ENCODE results near the gene MLF1.

The MLF1 gene

DNA sequence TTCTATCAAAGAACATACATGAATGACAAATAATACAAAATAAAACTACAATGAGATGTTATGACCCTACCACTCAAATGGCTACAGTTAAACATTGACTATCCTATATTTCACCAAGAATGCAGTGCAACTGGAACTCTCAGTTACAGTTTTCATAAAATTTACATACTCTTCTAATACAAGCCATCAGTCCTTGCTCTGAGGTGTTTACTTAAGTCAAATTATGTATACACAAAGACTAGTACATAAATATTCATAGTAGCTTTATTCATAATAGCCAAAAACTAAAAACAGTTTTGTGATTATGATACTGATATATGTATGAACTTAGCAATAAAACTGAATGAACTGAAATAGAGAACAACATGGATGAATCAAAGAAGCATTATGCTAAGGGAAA is 19.2 kb downstream of the MLF1 start:
- no peak for DNase-seq

DNA sequence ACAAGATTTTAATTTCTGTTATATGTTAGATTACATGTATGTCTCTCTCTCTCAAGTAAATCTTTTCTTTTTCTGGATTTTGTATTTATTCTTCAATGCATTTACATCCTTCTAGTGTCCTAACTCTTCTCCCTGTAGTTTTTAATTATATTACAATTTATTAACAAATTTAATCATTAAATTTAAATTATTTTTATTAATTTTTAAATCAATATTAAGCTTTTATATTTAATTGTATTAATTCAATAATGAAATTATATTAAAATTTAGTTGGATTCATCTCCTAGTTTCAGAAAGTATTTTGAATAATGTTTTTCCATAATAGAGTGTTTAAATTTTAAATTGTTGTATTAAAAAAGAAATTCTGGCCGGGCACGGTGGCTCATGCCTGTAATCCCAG is 29.8 kb downstream of the MLF1 start:
- DNase-seq = no peak

DNA sequence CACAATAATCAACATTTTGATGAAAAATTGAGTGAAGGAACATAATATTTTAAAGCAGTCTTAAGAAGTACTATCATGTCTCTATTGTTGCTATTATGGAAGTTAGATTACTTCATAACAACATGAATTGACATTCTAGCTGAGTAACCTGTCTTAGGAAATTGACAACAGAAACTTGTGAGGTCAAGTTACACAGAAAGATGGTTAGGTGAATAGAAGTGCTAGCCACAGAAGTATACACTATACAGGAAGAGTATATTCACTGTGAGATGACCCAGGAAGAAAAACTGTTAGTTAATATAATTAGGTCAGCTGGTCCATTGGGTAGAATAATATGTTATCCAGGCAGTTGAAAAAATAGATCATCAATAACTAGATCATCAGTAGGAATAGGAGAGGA is 31.2 kb downstream of the MLF1 start:
- DNase-seq = no peak

DNA sequence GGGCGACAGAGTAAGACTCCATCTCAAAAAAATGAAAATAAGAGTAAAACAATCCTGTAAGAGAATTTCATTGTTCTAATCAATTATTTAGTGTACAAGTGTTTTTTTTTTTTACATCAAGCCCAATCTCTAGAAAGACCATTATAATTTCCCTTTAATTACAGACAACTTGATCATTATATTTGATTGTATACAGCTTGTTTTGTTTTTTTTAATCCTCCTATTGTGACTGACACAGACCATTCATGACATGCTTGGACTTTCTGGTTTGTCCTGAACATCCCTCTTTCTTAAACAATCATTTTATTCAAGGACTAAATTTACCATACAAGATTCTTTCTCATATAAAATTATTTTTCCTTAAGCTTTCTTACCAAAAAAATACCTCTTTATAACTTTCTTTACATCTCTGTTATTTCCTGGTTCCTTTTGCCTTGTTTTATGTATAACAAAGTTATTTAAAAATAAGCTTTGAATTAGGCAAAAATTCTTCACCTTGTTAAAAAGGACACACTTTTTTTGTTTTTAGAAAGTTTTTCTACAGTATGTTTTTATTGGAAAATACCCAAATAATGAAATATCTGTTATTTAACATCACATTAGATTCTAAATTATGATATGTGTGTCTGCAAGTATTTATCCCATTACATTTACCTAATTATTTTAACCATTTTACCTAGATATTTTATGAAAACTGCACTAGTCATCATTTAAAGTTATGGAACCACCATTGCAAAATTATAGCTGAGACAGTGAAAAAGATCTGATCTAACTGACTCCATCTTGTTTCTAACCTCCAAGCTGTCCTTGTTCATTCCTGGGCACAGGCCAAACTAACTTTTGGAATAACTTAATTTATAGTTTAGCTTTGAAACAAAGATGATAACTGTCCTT is 47.2 kb downstream of the MLF1 start:
- DNase-seq = peak; percentile 1

DNA sequence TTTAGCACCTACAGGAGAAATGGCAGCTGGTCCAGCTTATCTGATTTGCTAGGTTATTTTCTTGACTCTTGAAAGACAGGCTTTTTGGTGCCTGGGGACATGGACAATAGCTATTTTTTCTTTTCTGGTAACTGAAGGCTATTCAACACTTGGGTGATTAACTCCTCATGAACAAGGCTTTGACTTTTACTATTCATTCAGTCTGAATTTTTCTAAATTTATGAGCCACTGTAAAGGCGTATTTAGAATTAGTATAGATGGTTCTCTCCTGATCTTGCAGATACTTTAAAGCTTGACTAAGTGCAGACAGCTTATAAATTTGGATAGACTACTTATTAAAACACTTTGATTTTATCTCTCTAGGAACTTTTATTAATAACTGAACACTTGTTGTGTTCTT is 54.9 kb downstream of the MLF1 start:
- DNase-seq = no peak

DNA sequence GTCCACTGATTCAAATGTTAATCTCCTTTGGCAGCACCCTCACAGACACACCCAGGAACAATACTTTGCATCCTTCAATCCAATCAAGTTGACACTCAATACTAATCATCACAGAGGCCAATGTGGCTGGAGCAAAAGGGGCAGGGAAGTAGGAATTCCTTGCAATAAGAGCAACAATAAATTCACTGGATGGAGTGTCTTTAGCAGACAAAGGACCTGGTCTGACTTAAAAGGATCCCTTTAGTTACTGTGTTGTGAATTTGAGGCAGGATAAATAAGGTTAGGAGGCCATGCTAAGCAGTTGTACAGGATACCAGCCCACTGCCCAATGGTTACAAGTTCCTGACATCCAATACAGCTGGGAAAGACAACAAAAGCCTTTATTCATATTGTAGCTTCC is 61.0 kb downstream of the MLF1 start:
- DNase-seq = no peak

DNA sequence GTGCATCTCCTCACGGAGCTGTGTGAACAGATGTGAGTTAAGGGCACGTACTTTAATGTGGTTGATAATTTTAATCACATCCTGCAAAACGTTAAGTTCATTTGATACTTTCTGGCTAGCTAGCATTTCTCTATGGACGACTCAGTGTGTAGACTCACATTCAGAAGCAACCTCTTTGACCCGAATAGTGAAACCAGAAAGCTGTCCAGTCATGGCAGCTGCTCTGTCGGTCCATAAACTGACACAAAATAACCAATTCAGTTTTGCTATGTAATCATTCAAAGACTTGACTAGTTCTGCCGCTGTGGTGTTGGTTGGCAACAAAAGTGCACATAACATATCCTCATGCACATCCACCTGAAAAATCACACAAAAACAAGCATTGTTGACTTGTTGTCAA is 69.7 kb downstream of the MLF1 start:
- DNase-seq = no peak

DNA sequence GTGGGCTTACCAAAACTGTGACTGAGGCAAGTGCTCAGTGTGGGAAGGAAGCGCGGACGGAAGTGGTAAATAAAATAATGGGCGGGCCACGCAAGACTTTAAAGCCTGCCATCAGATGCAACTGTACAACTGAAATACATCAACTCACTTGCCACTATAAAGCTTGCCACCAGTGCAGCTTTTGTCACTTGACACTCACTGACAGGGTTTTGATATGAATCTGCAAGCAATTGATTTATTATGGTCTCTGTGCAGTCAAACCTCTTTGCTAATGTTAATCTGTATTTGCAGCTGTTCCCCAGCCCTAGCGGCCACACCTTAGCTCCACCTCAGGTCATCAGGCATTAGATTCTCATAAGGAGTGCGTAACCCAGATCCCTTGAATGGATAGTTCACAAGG is 71.0 kb downstream of the MLF1 start:
- no peak for DNase-seq

DNA sequence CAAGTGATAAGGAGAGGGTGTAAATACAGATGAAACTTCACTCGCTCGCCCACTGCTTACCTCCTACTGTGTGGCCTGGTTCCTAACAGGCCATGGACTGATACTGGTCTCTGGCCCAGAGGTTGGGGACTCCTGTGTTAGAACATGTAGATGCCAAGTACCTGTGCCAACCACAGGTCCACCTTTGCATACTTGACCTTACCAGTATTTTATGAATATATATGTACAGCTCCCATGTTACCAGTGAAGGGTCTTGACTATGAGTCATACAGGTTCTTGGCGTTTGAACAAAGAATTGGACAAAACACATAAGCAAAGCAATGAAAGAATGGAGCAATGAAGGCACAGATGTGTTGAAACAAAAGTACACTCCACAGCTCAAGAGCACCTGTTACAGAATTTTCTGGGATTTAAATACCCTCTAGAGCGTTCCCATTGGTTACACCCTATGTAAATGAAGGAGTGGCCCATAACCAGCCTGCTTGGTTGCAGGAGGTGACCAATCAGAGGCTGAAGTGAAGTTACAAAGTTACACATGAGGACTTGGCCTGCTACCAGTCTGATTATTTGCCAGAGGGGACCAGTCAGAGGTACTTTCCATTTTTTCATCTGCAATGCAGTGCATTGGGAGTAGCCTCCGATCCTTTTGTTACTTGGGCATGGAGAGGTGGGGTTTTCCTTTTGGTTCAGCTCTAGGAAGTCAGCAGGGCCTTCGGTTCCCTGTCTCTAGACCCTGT is 71.6 kb downstream of the MLF1 start:
- no peak for DNase-seq

DNA sequence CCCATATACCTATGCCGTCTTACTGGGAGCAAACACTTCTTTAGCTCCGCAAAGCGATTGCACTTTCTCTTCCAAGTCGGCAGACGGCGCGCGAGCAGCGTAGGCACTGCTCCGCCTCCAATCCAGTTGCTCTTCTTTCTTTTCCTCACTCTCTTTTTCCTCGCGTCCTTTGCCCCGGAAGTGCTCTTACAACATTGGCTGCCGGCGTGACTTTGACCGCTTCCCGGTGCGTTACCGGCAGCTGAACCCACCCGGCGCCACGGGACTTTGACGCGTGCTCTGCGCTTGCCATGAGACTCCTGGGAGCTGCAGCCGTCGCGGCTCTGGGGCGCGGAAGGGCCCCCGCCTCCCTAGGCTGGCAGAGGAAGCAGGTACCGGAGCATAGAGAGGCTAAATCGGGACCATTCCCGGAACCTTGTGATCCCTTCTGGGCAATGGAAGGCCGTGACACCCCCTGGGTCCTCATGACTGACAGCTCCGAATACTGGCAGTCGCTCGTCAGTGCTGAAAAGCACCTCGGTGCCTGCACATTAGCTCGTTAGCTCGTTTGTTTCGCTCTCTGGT is 73.4 kb downstream of the MLF1 start, which contains the start of gene GFM1:
TSS of gene GFM1 (plus strand) at position 183 of the 564 bp plus-strand sequence. CDS start at position 291, 108 bp downstream.
- peak; percentile 94 for DNase-seq

DNA sequence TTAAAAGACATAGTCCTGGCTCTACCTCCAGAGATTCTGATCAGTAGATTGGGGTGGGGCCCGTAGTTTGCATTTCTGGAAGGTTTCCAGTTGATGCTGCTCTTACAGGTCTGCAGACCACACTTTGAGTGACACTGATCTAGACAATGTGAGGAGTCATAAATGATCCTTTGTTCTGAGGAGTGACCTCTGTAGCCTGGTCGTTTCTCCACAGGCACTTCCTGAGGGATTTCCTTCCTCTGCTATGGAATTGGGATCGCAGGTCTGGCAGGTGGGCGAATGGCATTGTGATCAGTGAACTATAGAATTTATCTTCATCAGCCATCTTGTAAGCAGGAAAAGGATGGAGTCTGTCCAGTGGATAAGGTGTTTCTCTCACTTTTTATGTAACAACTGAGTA is 78.8 kb downstream of the MLF1 start:
- DNase-seq = no peak

DNA sequence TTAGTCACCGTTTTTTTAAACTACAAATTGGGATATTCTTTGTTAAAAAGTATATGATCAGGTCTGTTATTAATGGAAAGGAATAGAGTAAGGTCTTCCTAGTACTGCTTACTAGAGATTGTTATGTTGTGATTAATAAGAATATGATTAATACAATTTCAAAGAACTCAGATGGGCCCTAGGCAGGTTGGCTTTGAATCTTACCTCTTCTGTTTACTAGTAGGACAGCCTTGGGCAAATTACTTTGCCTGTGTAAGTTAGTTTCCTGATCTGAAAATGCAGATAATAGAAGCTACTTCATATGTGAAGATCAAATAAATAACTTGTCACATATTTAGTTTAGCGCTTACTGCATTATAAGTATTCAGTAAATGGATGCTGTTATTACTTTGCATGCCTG is 80.2 kb downstream of the MLF1 start:
- no peak for DNase-seq

DNA sequence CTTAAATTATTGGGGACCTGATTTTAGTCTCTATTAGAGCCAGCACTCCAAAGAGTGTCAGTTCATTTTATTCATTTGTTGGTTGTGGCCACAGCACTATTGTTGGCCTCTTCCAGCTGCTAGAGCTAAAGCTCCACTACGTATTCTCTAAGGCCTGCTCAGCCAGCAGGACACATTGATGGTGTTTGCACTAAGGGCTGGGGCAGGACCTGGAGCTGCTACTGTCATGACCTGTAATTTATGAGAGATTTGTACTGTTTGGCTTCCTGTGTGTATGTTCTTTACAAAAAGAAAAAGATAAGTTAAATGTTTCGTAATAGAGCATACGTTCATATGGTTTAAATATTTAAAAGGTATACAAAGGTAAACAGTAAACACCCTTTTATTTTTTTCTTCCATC is 81.5 kb downstream of the MLF1 start:
- no peak for DNase-seq
